Peyer's patch (tissue), 4 donors: ENCODE measurements around the gene SF3A2.

ENCODE experiments used
- CTCF ChIP-seq, 6 experiments: fragments of 450-650 bp in 4 of 6; fragments of 200-600 bp in 2 of 6; sonication (generic) in 1 of 6; IDR thresholded peaks; one replicate each; pipeline ENCODE4 v1.5.1; 2017 to 2019; ENCODE audit warnings: antibody characterized with exemption in 6 of 6, mild to moderate bottlenecking in 3 of 6, moderate library complexity in 1 of 6
- POLR2A ChIP-seq, 2 donors: fragments of 450-650 bp; IDR thresholded peaks; one replicate each; pipeline ENCODE4 v1.5.1; 2017; ENCODE audit warnings: antibody characterized with exemption in 2 of 2, mild to moderate bottlenecking in 2 of 2, moderate library complexity in 2 of 2

GRCh38 chr19:2194513-2195078, 42.0 kb upstream of the SF3A2 start:
- TF ChIP-seq CTCF (IDR thresholded peaks at IDR 0.05) (no peak), POLR2A (IDR thresholded peaks at IDR 0.05) (no peak)
